Spinal cord (tissue), 10 donors: ENCODE measurements around the gene HLX. TPM values are rescaled to one million over a fixed set of nuclear protein-coding genes. Genes with fewer than 3 reads are reported as not detected.

Source experiments
- DNase-seq, 6 donors: peaks; one replicate each; pipeline versions ENCODE4 v3.0.0 to v3.0.0-alpha.2; 2013 to 2015; ENCODE audit warnings: low spot score in 6 of 6, low read depth in 4 of 6
- H3K27ac ChIP-seq: one replicate; pipeline ENCODE4 v1.5.1; 2013; ENCODE audit warnings: low read depth, low read length, control low read depth
- H3K27me3 ChIP-seq: one replicate; pipeline ENCODE4 v1.6.1; 2013; ENCODE audit warnings: low read length; ENCODE audit not compliant: control insufficient read depth, insufficient read depth
- H3K36me3 ChIP-seq: one replicate; pipeline ENCODE4 v1.6.1; 2013; ENCODE audit warnings: low read length; ENCODE audit not compliant: control insufficient read depth, insufficient read depth
- H3K4me1 ChIP-seq: one replicate; pipeline ENCODE4 v1.6.1; 2013; ENCODE audit warnings: low read length; ENCODE audit not compliant: control insufficient read depth, insufficient read depth
- H3K4me3 ChIP-seq: one replicate; pipeline ENCODE4 v1.5.1; 2013; ENCODE audit warnings: low read depth, low read length, control low read depth
- H3K9me3 ChIP-seq: one replicate; pipeline ENCODE4 v1.6.1; 2013; ENCODE audit warnings: low read length; ENCODE audit not compliant: control insufficient read depth, insufficient read depth
- WGBS: methylation state at CpG from one replicate; pipeline ENCODE4 v1.1.5; 2013; ENCODE audit warnings: missing lambda C conversion rate; ENCODE audit not compliant: insufficient coverage; 5-methylcytosine and 5-hydroxymethylcytosine counted together
- polyA plus RNA-seq, 2 donors: library from polyadenylated mRNA; unstranded; fragments of 120-200 nt; gene quantifications; one replicate each; pipeline ENCODE4 v1.2.1, GENCODE V29; 2013; ENCODE audit not compliant: insufficient read length in 2 of 2
- total RNA-seq, 2 donors: library from RNA; depleted of rRNA in 1 of 2; stranded (reverse); fragments of 120-200 nt in 1 of 2; fragments of >200 nt in 1 of 2; gene quantifications; one replicate each; pipeline versions ENCODE4 v1.2.3 to v1.2.4, GENCODE V29; 2013 to 2014
- donor health status: healthy.

Gene HLX
- total and polyA plus RNA-seq, 4 donors, result 3.4 to 6.1 (median 4.1) TPM

GRCh38 chr1:220887520-220888416, 8.5 kb downstream of the HLX start:
- H3K36me3 ChIP-seq, result peaks cover 3% of the 10 kb centered on the region
- peak in 2 of 6 donors; percentile 31 to 49 for DNase-seq
- no peak overlapping the region for H3K4me3 ChIP-seq
- peaks cover 100% of the 10 kb centered on the region for H3K27me3 ChIP-seq
- no peak overlapping the region for H3K27ac ChIP-seq
- H3K9me3 ChIP-seq, result peaks cover 2% of the 10 kb centered on the region
- WGBS, result under 1% methylated on average over 36 of the region's 48 CpGs
- peaks cover 40% of the 10 kb centered on the region for H3K4me1 ChIP-seq

- Histone ChIP-seq H3K27ac (no peak overlapping the region), H3K36me3 (peaks cover 3% of the 10 kb centered on the region), H3K4me1 (peaks cover 40% of the 10 kb centered on the region), H3K27me3 (peaks cover 100% of the 10 kb centered on the region), H3K9me3 (peaks cover 2% of the 10 kb centered on the region), H3K4me3 (no peak overlapping the region)
- DNase-seq, result no peak
- WGBS, result 4% methylated on average over 8 of the region's 14 CpGs
Measured at GRCh38 chr1:220888417-220888986, 9.3 kb downstream of the HLX start.

GRCh38 chr1:220889333-220889732, 10.1 kb downstream of the HLX start:
- no peak overlapping the region for H3K4me3 ChIP-seq
- no peak overlapping the region for H3K27ac ChIP-seq
- H3K4me1 ChIP-seq, result peaks cover 40% of the 10 kb centered on the region
- WGBS, result 0% methylated on average over 1 of the region's 2 CpGs
- peaks cover 2% of the 10 kb centered on the region for H3K9me3 ChIP-seq
- no peak for DNase-seq
- no peaks in the 10 kb centered on the region for H3K36me3 ChIP-seq
- H3K27me3 ChIP-seq, result peaks cover 100% of the 10 kb centered on the region

GRCh38 chr1:220889848-220890287, 10.6 kb downstream of the HLX start:
- Histone ChIP-seq H3K27me3 (peaks cover 100% of the 10 kb centered on the region), H3K4me1 (peaks cover 40% of the 10 kb centered on the region), H3K9me3 (peaks cover 2% of the 10 kb centered on the region), H3K36me3 (no peaks in the 10 kb centered on the region), H3K4me3 (no peak overlapping the region), H3K27ac (no peak overlapping the region)
- peak in 1 of 6 donors; percentile 24 for DNase-seq
- 18% methylated on average over 7 of the region's 15 CpGs for WGBS

- Histone ChIP-seq H3K9me3 (peaks cover 2% of the 10 kb centered on the region), H3K27me3 (peaks cover 100% of the 10 kb centered on the region), H3K36me3 (no peaks in the 10 kb centered on the region), H3K4me1 (peaks cover 44% of the 10 kb centered on the region), H3K27ac (no peak overlapping the region), H3K4me3 (no peak overlapping the region)
- peak in 2 of 6 donors; percentile 20 to 27 for DNase-seq
- 17% methylated on average over 1 of the region's 1 CpG for WGBS
Measured at GRCh38 chr1:220890602-220891001, 11.4 kb downstream of the HLX start.

GRCh38 chr1:220891224-220892085, 12.2 kb downstream of the HLX start:
- WGBS, result 4% methylated on average over 47 of the region's 47 CpGs
- Histone ChIP-seq H3K36me3 (no peaks in the 10 kb centered on the region), H3K4me1 (peaks cover 46% of the 10 kb centered on the region), H3K27ac (no peak overlapping the region), H3K27me3 (peaks cover 100% of the 10 kb centered on the region), H3K4me3 (no peak overlapping the region), H3K9me3 (peaks cover 2% of the 10 kb centered on the region)
- DNase-seq, result peak in 1 of 6 donors; percentile 33

GRCh38 chr1:220892086-220892376, 12.8 kb downstream of the HLX start:
- H3K4me3 ChIP-seq, result no peak overlapping the region
- 4% methylated on average over 16 of the region's 16 CpGs for WGBS
- H3K27ac ChIP-seq, result no peak overlapping the region
- H3K4me1 ChIP-seq, result peaks cover 44% of the 10 kb centered on the region
- peaks cover 100% of the 10 kb centered on the region for H3K27me3 ChIP-seq
- DNase-seq, result no peak
- H3K36me3 ChIP-seq, result no peaks in the 10 kb centered on the region
- H3K9me3 ChIP-seq, result peaks cover 2% of the 10 kb centered on the region

GRCh38 chr1:220892997-220893700, 13.9 kb downstream of the HLX start:
- Histone ChIP-seq H3K4me3 (no peak overlapping the region), H3K27me3 (peaks cover 91% of the 10 kb centered on the region), H3K4me1 (peaks cover 33% of the 10 kb centered on the region), H3K36me3 (no peaks in the 10 kb centered on the region), H3K27ac (no peak overlapping the region), H3K9me3 (peaks cover 3% of the 10 kb centered on the region)
- WGBS, result 22% methylated on average over 6 of the region's 18 CpGs
- DNase-seq, result peak in 1 of 6 donors; percentile 22

- H3K4me1 ChIP-seq, result peaks cover 29% of the 10 kb centered on the region
- H3K4me3 ChIP-seq, result peak overlapping the region; percentile 29
- no peaks in the 10 kb centered on the region for H3K36me3 ChIP-seq
- peaks cover 3% of the 10 kb centered on the region for H3K9me3 ChIP-seq
- DNase-seq, result no peak
- 2% methylated on average over 7 of the region's 11 CpGs for WGBS
- no peak overlapping the region for H3K27ac ChIP-seq
- peaks cover 86% of the 10 kb centered on the region for H3K27me3 ChIP-seq
Measured at GRCh38 chr1:220893701-220894024, 14.4 kb downstream of the HLX start.
